Ecto neural progenitor cell (in vitro differentiated cells): Measurements from ENCODE around the gene LPO.
A peak's percentile ranks its signal among the peaks of the same experiment; 100 is the strongest.

ENCODE experiments used
- DNase-seq: peaks from one replicate; pipeline ENCODE4 v3.0.0-alpha.2; 2018; ENCODE audit warnings: low spot score

The LPO gene

DNA sequence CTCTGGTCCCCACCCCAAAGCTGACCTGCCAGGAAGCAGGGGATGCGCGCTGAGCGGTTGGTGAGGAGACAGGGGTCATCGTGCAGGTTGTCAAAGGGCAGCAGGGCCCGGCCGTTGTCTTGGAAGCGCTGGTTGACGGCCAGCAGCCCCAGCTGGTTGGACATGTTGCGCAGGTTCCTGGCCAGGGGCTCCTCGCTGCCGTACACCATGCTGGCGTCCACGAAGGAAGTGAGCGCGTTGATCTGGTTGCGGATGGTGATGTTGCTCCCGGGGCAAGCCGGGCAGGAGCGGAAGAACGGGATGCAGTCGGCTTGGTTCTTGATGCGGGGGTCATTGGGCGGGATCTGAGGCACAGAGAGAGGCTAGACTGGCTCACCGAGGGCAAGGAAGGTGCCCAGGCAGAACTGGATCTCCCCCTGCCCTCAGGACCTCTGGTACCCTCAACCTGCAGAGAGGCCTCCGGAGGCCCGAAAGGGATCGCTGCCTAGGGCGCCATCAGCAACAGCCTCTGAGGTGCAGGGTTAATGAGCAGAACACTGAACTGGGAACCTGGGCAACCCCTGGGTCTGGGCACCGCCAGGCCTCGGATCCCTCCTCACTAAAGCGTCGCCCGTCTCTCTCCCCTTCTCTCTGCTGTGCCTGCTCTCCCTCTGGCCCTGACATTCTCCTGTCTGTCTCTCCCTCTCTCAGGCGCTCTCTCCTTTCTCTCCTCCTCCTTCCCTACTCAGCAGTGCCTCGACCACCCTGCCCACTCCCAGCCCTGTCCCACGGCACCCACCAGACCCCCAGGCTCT lies 39.6 kb downstream of the LPO start:
- DNase-seq, result no peak

DNA sequence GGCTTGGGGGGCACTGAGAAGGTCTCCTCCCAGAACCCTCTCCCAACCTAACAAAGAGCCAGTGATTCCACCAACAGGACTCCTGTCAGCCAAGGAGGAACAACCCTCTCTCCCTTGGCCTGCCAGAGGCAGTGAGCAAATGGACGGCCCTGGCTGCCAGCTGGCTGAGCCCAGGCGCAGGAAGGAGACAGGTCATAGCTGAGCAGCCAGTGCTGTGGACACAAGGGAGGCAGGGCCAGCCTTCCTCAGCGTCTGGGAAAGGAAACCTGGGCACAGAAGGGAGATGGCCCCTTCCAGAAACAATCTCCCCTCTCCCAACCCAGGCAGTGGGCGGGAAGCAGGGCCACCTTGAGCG lies 40.3 kb downstream of the LPO start:
- DNase-seq, result no peak

DNA sequence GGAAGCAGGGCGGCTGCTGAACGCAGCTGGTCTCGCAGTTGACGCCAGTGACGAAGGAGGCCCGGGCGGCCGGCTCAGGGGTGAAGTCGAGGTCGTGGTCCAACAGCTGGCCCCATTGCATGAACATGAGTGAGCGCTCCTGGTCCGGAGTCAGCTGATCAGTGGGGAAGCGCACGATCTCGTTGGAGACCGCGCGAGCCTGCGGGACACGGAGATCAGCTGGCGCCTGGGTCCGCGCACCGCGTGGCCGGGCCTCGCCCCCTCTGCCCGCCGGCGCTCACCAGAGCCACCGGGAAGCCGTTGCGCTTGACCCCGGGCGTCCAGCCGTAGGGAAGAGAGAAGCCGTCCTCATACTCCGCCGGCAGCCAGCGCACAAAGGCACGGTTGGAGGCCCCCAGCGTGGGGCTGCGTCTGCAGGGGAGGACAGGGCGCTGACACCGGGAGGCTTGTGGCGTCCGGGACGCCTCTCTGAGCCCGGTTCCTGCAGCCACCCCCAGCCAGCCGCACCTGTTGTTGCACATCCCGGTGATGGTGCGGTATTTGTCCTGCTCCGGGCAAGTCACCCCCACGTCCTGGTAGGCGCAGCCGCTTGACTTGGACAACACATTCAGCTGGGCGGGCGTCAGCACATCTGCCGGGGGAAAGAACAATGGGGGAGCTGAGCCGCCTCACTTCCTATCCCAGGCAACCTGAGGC lies 40.8 kb downstream of the LPO start:
- no peak for DNase-seq

DNA sequence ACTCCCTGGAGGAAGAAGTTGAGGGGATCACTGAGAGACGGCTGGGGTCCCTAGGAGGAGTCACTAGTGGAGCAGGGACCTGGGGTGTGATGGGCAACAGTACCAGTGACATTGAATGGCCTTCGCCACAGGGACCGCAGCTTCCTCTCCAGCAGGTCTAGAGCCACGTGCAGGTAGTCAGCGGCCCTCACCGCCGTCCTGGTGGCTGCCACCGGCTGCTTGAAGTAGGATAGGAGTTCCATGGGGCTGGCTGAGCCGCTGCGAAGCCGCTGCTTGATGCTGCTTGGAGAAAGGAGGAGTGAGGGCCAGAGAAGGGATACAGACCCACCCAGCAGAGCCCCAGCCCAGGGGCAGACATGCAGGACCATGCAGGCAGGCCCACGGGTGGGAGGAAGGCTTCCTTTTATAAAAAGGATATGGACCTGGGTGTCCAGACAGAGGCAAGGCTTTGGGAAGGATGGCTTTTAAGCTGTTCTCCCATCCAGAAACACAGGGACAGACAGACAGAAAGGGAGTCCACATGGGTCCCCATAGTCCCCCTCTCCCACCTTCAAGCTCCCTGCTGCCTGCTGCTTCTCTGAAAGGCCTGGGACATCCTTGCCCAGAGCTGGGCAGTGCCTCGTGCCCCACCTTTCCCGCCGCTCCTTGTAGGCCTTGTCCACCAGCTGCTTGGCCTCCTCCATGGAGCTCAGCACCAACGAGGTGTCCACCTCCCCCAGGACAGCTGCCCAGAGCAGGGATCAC lies 41.5 kb downstream of the LPO start:
- no peak for DNase-seq

DNA sequence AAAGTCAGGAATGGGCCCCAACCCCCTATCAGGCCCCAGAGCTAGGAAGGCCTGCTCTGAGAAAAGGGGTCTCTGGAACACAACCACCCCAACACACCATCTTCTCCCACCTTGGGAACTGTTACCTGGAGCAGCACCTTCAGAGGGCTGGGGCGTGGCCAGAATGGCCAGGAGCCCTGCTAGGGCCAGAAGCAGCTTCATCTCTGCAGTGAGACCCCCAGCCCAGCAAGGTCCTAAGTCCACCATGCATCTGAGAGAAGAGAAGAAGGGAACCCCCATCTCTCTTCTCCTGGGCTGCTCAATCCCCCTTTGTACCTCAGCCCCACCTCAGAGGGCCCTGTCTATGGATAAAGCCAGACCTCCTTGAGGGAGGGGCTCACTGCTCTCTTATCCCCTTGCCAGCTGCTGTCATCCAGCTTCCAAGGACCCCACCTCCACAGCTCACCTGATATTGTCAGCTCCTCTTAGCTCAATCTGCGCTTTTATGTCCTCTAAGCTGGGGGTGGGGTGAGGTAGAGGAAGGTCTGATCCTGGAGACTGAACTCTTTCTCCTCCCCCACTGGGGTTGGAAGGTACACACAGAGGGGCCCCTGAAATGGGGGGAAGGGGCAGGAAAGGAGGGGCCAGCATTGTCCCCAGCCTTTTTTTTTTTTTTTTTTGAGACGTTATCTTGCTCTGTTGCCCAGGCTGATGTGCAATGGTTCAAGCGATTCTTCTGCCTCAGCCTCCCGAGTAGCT lies 42.3 kb downstream of the LPO start, which contains the start of gene MPO:
Gene MPO (minus strand): TSS at position 456 of the 738 bp plus-strand sequence. CDS start 177 bp downstream, at position 279.
- DNase-seq, result no peak

DNA sequence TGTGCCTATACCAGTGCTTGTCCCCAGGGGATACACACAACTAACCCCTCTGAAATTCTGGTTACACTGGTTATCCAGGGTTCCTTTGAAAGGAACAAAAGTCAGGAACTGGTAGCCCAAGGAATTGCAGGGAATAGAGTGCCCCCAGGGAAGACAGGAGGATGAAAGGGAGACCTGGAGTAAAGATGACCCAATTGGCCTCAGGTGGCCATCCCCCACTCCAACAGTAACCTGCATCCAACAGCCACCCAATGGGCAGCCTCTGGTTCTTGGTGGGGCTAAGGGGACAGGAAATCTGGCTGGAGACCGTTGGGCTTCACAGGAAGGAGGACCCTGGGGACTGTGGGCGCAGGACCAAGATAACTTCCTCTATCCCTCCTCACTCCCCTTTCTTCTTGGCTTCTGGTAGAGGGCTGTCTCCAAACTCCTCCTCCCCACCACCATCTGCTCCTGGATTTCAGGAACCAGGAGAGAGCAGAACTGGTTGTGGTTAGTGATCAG lies 43.2 kb downstream of the LPO start:
- DNase-seq, result no peak

DNA sequence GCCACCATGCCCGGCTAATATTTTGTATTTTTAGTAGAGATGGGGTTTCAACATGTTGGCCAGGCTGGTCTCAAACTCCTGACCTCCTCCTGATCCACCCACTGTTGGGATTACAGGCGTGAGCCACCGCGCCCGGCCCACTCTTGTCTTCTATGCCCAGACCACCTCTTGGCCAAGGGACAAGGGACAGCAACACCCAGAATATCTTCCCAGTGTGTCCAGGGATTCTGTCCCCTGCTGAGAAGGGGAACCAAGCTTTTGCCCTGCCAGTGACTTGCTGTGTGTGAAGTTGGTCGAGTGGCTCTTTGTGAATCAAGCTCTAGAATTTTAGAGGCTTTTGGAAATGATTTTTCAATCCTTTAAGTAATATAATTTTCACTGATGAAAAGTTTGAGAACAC lies 44.1 kb downstream of the LPO start:
- DNase-seq, result no peak

DNA sequence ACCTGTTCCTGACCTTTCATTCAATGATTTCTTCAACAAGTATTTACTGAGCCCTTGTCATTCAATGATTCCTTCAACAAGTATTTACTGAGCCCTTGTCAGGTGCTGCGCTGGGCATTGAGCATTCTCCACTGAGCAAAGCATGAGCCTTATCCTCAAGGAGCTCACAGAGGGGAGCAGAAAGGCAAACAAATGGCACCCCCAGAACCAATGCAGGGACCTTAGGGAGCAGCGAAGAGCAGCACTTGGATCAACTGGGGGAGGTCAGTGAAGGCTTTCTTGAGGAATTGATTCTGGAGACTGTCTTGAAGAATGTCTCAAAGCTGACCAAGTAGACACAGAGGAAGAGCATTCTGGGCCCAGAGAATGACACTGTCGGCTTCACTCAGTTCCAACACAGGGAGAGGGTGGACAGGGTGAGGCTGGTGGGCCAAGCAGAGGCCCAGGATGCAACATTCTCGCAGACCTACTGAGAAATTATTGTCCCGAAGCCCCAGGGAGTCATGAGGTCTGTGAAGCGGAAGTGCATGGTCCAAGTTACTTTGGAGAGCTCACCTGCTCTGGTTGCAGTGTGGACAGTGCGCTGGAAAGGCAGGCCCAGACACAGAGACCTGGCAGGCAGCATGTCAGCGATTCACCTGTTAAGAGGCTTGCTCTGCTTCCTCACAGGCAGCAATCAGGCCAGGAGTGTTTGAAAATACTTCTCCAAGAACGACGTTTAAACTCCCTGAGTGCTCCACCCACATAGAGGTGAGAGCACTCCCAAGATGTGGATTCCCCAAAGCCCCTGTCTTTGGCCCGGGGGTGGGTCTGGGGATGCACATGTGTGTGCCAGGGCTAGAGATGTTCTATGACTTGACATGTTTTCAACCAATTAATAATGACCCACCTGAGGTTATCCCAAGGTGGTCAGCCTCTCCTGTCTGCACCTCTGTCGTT lies 45.6 kb downstream of the LPO start:
- DNase-seq, result no peak

DNA sequence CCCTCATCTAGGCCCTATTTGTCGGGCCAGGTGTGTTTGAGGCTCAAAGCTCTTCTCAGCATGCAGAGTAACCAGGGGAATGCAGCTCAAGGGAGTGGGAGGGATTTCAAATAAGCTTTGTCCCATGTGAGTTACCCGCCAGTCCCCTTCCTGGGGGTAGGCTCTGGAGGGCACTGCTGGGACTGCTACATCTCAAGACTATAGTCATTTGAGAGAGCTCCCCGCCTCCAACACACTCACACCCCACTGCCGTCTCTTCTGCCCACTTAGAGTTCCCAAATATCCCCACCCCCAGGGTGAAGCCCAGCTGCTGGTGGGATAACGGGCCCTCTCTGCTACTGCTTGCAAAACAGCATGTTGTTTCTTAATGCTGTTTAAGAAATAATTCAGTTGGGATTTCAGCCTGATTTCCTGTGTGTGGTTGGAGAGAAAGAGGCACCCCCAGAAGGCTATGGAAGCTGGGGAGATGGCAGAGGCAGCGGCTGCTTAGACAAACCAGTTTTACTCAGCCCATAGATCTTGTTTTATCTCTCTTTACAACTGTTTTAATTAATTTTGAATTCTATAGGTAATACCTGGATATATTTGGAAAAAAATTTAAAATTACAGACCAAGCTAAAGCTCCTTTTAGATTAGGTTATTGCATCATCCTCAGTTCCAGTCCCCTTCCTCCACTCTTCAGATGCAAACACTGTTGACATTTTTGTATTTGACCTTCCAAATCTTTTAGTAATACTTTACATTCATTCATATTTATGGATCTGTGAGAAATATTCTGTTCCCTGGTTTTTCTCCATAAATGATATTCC lies 46.4 kb downstream of the LPO start:
- DNase-seq, result peak; percentile 53

DNA sequence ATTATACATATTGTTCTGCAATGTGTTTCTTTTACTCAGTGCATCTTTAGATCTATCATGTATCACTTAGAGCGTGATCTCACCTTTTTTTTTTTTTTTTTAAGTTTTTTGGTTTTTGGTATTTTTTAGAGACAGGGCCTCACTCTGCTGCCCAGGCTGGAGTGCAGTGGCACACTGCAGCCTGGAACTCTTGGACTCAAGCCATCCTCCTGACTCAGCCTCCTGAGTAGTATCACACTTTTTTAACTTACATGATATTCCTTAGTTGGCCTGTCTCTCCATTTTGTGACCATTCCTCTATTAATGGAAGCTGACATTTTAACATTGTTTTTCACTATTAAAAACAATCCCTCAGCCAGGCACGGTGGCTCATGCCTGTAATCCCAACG lies 47.0 kb downstream of the LPO start:
- DNase-seq, result no peak

DNA sequence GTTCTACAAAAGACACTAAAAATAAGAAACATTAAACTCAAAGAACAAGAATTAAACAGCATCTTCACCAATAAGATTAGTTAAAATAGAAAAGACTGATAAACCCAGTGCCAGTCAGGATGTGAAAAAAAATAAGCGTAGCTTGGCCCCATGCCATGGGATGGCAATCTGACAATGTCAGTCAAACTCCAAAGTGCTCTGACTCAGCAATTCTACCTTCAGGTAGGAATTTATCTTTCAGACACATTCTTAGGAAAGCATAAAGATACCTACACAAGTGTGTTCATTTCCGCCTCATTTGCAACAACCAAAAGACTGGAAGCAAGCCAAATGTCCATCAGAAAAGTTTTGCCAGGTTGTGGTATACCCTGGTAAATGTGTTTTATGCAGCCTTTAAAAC lies 51.5 kb downstream of the LPO start:
- no peak for DNase-seq

DNA sequence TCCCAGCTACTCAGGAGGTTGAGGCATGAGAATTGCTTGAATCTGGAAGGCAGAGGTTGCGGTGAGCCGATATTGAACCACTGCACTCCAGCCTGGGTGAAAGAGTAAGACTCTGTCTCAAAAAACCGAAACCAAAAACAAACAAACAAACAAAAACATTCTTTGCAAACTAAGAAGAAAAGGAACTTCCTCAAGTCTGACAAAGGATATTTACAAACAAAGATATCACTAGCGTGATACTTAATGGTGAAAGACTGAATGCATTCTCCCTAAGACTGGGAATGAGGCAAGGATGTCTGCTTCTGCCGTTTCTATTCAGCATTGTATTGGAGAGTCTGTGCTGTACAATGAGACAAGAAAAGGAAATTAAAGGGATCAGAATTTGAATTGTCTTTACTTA lies 52.9 kb downstream of the LPO start:
- DNase-seq, result no peak

DNA sequence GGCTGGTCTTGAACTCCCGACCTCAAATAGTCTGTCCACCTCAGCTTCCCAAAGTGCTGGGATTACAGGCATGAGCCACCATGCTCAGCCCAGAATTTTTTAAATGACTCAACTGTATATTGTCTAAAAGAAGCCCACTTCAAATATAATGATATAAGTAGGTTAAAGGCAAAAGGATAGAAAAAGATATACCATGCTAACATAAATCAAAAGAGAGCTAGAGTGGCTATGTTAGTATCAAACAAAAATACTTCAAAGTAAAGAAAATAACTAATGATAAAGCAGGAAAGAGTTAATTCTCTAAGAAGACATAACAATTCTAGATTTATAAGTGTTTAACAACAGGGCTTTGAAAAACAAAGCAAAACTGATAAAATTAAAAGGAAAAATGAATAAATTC lies 55.6 kb downstream of the LPO start:
- DNase-seq, result no peak

DNA sequence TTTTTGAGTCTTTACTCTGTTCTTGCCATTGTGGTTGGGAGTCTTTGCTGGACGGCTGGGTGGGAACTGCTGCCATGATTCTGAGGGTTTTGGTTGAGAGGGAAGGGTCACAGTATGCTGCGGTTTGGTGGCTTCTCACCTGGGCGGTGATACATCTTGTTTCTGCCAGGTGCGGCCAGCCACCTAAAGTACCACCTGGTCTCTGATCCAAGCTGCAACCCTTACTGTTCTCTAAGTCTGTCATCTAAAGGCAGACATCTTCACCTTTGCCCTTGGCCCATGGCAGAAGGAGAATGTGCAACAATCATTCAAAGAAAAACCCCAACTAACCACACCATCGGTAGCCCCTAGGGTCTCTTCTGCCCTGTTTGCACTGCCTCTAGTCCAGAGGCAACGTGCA lies 62.0 kb downstream of the LPO start:
- DNase-seq, result no peak

DNA sequence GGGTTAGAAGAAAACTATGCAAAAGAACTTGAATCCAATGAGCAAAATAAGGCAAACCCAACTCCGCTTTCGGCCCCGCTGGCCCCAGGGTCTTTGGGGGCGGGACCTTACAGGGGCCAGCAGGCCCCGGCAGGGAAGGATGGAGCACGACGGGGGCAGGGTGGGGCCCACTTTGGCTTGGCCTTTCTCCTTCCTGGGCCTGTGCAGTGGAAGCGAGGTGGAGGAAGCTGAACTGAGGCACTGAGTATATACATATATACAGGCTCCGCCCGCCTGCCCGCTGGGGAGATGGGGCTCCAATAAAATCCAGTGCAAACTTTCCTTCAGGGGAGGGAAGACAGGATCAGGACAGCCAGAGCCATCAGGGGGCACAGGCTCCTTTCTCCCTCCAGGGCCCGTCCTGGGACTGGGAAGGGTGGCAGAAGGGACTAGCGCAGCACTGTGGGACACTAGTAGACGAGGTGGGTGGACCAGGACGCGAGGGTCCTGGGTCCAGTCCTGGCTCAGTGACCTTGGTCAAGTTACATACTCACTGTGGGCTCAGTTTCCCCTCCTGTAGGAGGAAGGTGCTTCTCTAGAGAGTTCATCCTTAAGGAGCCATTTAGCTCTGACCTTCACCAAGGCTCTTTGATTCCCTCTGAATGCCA lies 63.2 kb downstream of the LPO start:
- DNase-seq, result peak; percentile 44

DNA sequence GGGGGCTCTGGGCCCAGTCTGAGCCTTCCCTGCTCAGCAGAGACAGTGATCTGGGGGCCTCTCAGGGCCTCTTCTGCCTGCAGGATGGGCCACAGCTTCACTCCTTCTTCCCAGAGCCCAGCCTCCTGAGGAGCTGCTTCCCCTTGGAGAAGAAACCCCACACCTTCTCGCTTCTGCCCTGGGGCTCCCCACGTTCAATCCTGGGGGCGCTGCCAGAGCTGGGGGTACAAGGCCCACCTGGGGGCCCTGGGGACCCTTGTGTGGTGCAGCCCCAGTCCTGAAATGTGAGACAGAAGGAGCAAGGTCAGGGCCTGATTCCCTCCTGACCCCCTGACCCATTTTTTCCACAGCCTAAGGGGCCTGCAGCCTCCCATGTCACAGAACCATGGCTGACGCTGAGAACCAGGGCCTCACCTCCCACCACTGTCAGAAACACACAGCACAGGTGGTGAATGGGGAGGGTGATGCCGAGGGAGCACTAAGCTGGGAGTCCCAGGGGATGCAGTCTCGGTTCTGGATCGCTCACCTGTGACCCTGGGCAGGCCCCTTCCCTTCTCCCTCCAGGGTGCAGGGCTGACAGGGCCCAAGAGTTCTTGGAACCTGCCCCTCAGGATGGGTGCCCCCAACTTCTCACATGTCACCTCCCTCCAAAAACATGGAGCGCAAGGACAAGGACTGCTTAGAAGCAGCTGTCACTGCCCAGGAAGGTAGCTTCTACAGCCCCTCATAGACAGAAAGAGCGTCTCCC lies 64.0 kb downstream of the LPO start:
- peak; percentile 41 for DNase-seq

DNA sequence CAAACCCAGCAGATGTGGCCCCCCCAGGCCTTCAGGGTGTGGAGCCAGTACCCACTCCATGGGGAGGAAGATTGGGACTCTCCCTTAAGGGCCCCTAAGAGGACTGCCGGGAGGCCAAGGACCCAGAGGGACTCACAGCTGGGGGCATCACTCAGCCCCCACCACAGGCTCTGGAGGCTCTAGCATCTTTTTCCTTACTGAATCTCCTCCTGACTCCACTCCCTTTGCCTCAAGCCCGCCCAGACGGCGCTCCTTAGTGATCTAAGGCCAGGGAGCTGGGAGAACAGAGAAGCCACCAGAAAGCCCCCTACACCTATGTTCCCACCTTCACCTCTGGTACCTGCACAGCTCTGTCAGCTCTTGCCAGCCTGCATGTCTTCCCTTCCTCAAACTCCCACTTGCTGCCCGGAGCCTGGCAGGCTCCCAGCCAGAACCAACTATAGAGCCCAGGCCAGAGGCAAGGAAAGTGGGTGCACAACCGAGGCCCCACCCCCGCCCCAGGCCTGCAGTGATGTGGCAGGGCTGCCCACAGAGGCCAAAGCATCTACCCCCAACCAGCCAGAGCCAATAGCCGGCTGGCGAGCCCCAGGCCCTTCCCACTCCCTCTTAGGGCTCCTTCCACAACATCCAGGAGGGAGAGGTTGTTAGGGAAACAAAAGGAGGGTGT lies 64.7 kb downstream of the LPO start:
- peak; percentile 49 for DNase-seq
